Activated CD4-positive, alpha-beta T cell treated with anti-CD3 and anti-CD28 coated beads, Interleukin-2, amount 50 U/mL, for 24 hours (primary cell): ENCODE results near the gene AMACR.

ENCODE experiments used
- DNase-seq, 2 donors: peaks; one replicate each; pipeline ENCODE4 v3.0.0-alpha.2; 2020; ENCODE audit warnings: low read depth in 1 of 2, low spot score in 1 of 2

AMACR gene

GRCh38 chr5:34008802-34009201 lies 952 bp upstream of the AMACR start:
- DNase-seq, result no peak

- no peak for DNase-seq
These were observed 639 bp downstream of the AMACR start for GRCh38 chr5:34007201-34007620.

- no peak for DNase-seq
These were observed 2.2 kb downstream of the AMACR start for GRCh38 chr5:34005681-34006080.

GRCh38 chr5:34005211-34005610 lies 2.6 kb downstream of the AMACR start:
- DNase-seq, result no peak

- DNase-seq, result no peak
These were observed 3.9 kb downstream of the AMACR start for GRCh38 chr5:34003941-34004340.

GRCh38 chr5:34002629-34003328 lies 5.1 kb downstream of the AMACR start:
- DNase-seq, result no peak

GRCh38 chr5:34001241-34001841 lies 6.5 kb downstream of the AMACR start:
- DNase-seq, result no peak

- DNase-seq, result no peak
These were observed 7.9 kb downstream of the AMACR start for GRCh38 chr5:33999978-34000377.

GRCh38 chr5:33997331-33997983 lies 10.4 kb downstream of the AMACR start:
- peak in 1 of 2 donors; percentile 15 for DNase-seq

GRCh38 chr5:33995865-33996264 lies 12.0 kb downstream of the AMACR start:
- no peak for DNase-seq

GRCh38 chr5:33994845-33995244 lies 13.0 kb downstream of the AMACR start:
- no peak for DNase-seq

- no peak for DNase-seq
These were observed 15.0 kb downstream of the AMACR start for GRCh38 chr5:33992864-33993263.

GRCh38 chr5:33985447-33985846 lies 22.4 kb downstream of the AMACR start:
- DNase-seq, result no peak

GRCh38 chr5:33984671-33985124 lies 23.2 kb downstream of the AMACR start, which contains the start of gene SLC45A2:
TSS of gene SLC45A2 (minus strand) at chr5:33984693. CDS start at chr5:33984583, 110 bp downstream.
- DNase-seq, result no peak

- no peak for DNase-seq
These were observed 23.7 kb downstream of the AMACR start for GRCh38 chr5:33984178-33984577.

- DNase-seq, result no peak
These were observed 26.3 kb downstream of the AMACR start for GRCh38 chr5:33981408-33982162.

- DNase-seq, result no peak
These were observed 27.8 kb downstream of the AMACR start for GRCh38 chr5:33980030-33980429.

GRCh38 chr5:33978306-33978705 lies 29.5 kb downstream of the AMACR start:
- no peak for DNase-seq

- DNase-seq, result no peak
These were observed 31.5 kb downstream of the AMACR start for GRCh38 chr5:33976307-33976706.

GRCh38 chr5:33975852-33976251 lies 32.0 kb downstream of the AMACR start:
- no peak for DNase-seq

GRCh38 chr5:33973271-33973670 lies 34.6 kb downstream of the AMACR start:
- DNase-seq, result no peak
